Caco-2 (cell line): ENCODE measurements around the gene RNF214. TPM values are rescaled to one million over a fixed set of nuclear protein-coding genes. Genes with fewer than 3 reads are reported as not detected.

ENCODE experiments used
- BruUV-seq: library from RNA; stranded (reverse); fragments of 400-500 nt; replicated peaks from 2 replicates; lab custom pipeline; 2021; lab: Mats Ljungman, UMichigan
- CTCF ChIA-PET: fragments of 300-600 bp; sonication (Branson Sonifier 250); formaldehyde crosslinking; loops from one replicate; lab custom pipeline; 2022; ENCODE audit warnings: antibody characterized with exemption; lab: Charles Lee
- POLR2A ChIA-PET: fragments of 300-600 bp; sonication (Branson Sonifier 250); formaldehyde crosslinking; loops from one replicate; lab custom pipeline; 2022; ENCODE audit warnings: antibody characterized with exemption; lab: Charles Lee
- DNase-seq, 2 experiments: peaks; one replicate each; pipeline versions ENCODE4 v3.0.0 to v3.0.0-alpha.2; 2020 to 2022
- H3K27me3 ChIP-seq: replicated peaks from 2 replicates; pipeline ENCODE4 v1.6.0; 2011; ENCODE audit warnings: low read length; ENCODE audit not compliant: control insufficient read depth, insufficient read depth
- H3K36me3 ChIP-seq: 2 replicates; pipeline ENCODE4 v1.5.1; 2011; ENCODE audit warnings: low read length; ENCODE audit not compliant: control insufficient read depth, insufficient read depth
- H3K4me1 ChIP-seq: fragments of 250-450 bp; sonication (Bioruptor Pico); 2 replicates; pipeline ENCODE4 v1.5.1; 2020; ENCODE audit warnings: mild to moderate bottlenecking
- H3K4me3 ChIP-seq: 2 replicates; pipeline ENCODE4 v1.5.1; 2011; ENCODE audit warnings: low read depth, mild to moderate bottlenecking, control low read depth, low read length
- H3K9me3 ChIP-seq: fragments of 250-450 bp; sonication (Bioruptor Pico); 2 replicates; pipeline ENCODE4 v1.5.1; 2020; ENCODE audit warnings: mild to moderate bottlenecking, moderate library complexity
- H3K27ac Mint-ChIP-seq: one replicate; pipeline ENCODE4 v1.8.0; 2022; ENCODE audit warnings: mixed read lengths; ENCODE audit not compliant: unreplicated experiment
- H3K27me3 Mint-ChIP-seq: one replicate; pipeline ENCODE4 v1.8.0; 2022; ENCODE audit warnings: mixed read lengths; ENCODE audit not compliant: insufficient read depth, unreplicated experiment
- H3K36me3 Mint-ChIP-seq: one replicate; pipeline ENCODE4 v1.8.0; 2022; ENCODE audit warnings: mild to moderate bottlenecking, mixed read lengths; ENCODE audit not compliant: insufficient read depth, unreplicated experiment
- H3K4me1 Mint-ChIP-seq: one replicate; pipeline ENCODE4 v1.8.0; 2022; ENCODE audit warnings: low read depth, mixed read lengths; ENCODE audit not compliant: unreplicated experiment
- H3K4me3 Mint-ChIP-seq: one replicate; pipeline ENCODE4 v1.8.0; 2022; ENCODE audit warnings: mild to moderate bottlenecking, moderate library complexity, mixed read lengths; ENCODE audit not compliant: unreplicated experiment
- H3K9me3 Mint-ChIP-seq: one replicate; pipeline ENCODE4 v1.8.0; 2022; ENCODE audit warnings: mixed read lengths; ENCODE audit not compliant: unreplicated experiment
- intact Hi-C: fragments of 100-400 bp; cut with micrococcal nuclease; formaldehyde crosslinking; loops from one replicate; pipeline ENCODE4 v1.10.0; 2022; ENCODE audit not compliant: unreplicated experiment
- total RNA-seq: library from RNA; stranded (reverse); gene quantifications from 2 replicates; pipeline ENCODE4 v1.2.3, GENCODE V29; 2022
- TF ChIP-seq, protein P1 (sequence below), 2 experiments: fragments of 200-600 bp in 1 of 2; IDR thresholded peaks; 1 replicate in 1 of 2; 2 replicates in 1 of 2; pipeline versions ENCODE4 v1.5.1 to v1.8.0; 2011 to 2022; ENCODE audit warnings: antibody characterized with exemption in 1 of 2, control low read depth in 1 of 2, inconsistent platforms in 1 of 2, low read depth in 1 of 2, low read length in 1 of 2, mild to moderate bottlenecking in 1 of 2, moderate library complexity in 1 of 2; ENCODE audit not compliant: insufficient read depth in 1 of 2, severe bottlenecking in 1 of 2, unreplicated experiment in 1 of 2

RNF214 gene
- total RNA-seq, 1 experiment from 2014 or later: 55.8 TPM

DNA sequence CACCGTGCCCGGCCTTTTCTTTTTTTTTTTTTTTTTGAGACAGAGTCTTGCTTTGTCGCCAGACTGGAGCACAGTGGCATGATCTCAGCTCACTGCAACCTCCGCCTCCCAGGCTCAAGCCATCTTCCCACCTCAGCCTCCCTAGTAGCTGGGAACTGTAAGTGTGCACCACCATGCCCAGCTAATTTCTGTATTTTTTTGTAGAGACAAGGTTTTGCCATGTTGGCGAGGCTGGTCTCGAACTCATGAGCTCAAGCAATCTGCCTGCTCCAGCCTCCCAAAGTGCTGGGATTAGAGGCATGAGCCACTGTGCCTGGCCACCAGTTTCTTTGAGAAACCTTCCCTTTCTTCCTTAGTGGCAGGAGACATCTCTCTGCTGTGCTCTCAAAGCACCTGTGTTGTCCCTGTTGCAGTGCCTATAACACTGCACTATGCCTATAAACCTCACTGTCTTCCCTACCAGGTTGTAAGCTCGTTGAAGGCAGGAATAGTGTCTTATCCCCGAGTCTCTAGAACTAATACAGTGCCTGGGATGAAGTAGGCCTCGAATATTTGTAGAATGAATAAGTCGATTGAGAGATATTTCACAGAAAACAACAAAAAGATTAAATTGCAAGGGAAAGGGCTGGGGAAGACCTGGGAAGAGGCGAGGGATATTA is 19.6 kb upstream of the RNF214 start:
- BruUV-seq: no TSS peak

DNA sequence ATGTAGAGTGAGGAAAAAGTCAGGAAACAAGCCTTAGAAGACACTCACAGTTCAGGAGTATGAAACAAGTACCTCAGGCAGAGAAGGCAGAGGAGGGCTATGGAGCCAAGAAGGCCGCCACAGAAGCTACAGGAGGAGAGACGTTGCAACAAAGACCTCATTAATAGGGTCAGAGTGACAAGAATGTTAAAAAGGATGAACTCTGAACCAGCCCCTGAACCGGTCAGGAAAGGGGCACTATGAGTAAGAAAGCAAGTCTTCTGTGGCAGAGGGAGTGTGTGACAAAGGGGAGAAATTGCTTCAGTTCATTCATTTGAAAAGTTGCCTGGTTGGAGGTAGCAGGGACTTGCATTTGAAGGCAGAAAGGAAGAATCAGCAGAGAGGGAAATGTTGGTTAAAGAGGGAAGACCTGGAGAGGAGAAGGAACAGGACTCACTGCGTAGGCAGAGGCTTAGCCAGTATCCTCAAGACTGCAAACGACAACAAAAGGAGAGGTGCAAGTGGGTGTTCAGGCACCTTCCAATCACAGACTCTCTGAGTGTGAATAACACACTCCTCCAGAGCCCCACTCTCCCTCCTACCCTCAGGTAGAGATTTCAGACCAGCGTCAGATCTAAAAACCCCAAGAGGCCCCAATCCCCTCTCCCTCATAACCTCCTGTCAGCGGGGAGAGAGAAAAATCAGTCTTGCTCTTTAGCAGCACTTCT is 17.9 kb upstream of the RNF214 start:
- POLR2A ChIA-PET: no interaction called here
- no TSS peak for BruUV-seq
- intact Hi-C loops: no loop called here
- CTCF ChIA-PET: no interaction called here
- Mint-ChIP-seq H3K4me3 (no peak overlapping the region), H3K4me1 (peaks cover 1% of the 10 kb centered on the region), H3K9me3 (no peaks in the 10 kb centered on the region), H3K27ac (no peak overlapping the region), H3K27me3 (no peaks in the 10 kb centered on the region), H3K36me3 (peaks cover 82% of the 10 kb centered on the region)
- H3K4me3 ChIP-seq: no peak overlapping the region
- peaks cover 17% of the 10 kb centered on the region for H3K4me1 ChIP-seq
- peaks cover 14% of the 10 kb centered on the region for H3K36me3 ChIP-seq
- TF ChIP-seq, protein P1, sequence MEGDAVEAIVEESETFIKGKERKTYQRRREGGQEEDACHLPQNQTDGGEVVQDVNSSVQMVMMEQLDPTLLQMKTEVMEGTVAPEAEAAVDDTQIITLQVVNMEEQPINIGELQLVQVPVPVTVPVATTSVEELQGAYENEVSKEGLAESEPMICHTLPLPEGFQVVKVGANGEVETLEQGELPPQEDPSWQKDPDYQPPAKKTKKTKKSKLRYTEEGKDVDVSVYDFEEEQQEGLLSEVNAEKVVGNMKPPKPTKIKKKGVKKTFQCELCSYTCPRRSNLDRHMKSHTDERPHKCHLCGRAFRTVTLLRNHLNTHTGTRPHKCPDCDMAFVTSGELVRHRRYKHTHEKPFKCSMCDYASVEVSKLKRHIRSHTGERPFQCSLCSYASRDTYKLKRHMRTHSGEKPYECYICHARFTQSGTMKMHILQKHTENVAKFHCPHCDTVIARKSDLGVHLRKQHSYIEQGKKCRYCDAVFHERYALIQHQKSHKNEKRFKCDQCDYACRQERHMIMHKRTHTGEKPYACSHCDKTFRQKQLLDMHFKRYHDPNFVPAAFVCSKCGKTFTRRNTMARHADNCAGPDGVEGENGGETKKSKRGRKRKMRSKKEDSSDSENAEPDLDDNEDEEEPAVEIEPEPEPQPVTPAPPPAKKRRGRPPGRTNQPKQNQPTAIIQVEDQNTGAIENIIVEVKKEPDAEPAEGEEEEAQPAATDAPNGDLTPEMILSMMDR (IDR thresholded peaks at IDR 0.05; ENCODE audit: insufficient read depth in 1 of 2, low read depth in 1 of 2, low read length in 1 of 2, severe bottlenecking in 1 of 2, unreplicated experiment in 1 of 2): no peak
- no peak for DNase-seq
- no peaks in the 10 kb centered on the region for H3K9me3 ChIP-seq
- H3K27me3 ChIP-seq: no peaks in the 10 kb centered on the region

More for the DNA sequence above, 19.6 kb upstream of the RNF214 start:
- Mint-ChIP-seq H3K27ac (peak overlapping the region; percentile 4), H3K27me3 (no peaks in the 10 kb centered on the region), H3K4me3 (no peak overlapping the region), H3K9me3 (no peaks in the 10 kb centered on the region), H3K36me3 (peaks cover 77% of the 10 kb centered on the region), H3K4me1 (peaks cover 5% of the 10 kb centered on the region)
- no peak for DNase-seq
- intact Hi-C loops: no loop called here
- CTCF ChIA-PET: interaction anchor here (0.7 kb wide), 1 partner anchor 11 kb away, joined by 5 read pairs; no protein-coding TSS in a partner anchor
- H3K4me1 ChIP-seq: peaks cover 8% of the 10 kb centered on the region; the same call in 1 of the 2 replicates
- H3K4me3 ChIP-seq: no peak overlapping the region
- TF ChIP-seq, protein P1 (IDR thresholded peaks at IDR 0.05; ENCODE audit: insufficient read depth in 1 of 2, low read depth in 1 of 2, low read length in 1 of 2, severe bottlenecking in 1 of 2, unreplicated experiment in 1 of 2): no peak
- no peaks in the 10 kb centered on the region for H3K9me3 ChIP-seq
- POLR2A ChIA-PET: interaction anchor here (0.9 kb wide), 1 partner anchor 10 kb away, joined by 6 read pairs; no protein-coding TSS in a partner anchor
- H3K36me3 ChIP-seq: peaks cover 8% of the 10 kb centered on the region
- H3K27me3 ChIP-seq: no peaks in the 10 kb centered on the region

DNA sequence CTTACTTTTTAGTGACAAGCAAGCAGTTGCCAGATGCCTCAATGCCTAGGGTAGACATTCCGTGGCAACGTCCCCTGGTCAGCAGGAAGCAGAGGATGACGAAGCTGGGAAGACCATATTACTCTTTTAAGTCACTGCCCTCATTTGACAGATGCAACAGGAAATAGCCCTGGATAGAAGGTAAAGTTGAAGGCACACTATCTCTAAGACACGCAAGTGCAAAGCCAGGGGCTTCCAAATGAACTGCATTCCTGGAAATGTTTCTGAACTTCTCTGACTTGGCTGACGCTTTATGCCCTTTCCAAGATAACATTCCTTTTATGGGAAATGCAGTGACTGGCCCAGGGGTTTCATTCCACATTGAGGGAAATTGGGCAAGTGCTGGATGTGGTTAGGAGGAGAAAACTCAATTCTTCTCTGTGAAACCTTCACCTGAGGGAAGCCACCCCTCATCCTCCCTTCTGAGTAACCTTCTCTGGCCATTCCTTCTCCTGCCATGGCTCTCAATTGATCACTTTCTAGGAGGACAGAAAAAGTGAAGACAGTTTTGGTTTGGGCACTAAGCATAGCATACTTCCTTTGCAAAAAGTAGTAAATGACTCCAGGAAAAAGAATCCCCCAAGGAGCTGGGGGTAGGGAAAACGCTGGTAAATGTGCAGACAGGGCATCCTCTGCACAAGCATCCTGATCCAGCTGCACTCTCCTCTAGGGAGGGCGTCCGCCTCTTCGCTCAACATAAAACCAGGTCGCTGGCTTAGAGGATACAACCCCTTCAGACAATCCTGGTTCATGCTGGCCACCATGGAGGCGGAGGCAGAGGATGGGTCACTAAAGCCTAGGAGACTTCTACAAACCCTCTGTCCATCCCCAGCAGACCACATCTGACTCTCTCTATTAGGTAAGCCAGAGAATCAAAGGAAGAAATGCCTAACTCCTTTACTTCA is 15.1 kb upstream of the RNF214 start:
- CTCF ChIA-PET: interaction anchor here (0.6 kb wide), 1 partner anchor 92 kb away, joined by 3 read pairs; no protein-coding TSS in a partner anchor
- Histone ChIP-seq H3K27me3 (no peaks in the 10 kb centered on the region), H3K9me3 (no peaks in the 10 kb centered on the region), H3K4me3 (no peak overlapping the region), H3K4me1 (peaks cover 30% of the 10 kb centered on the region), H3K36me3 (peaks cover 14% of the 10 kb centered on the region)
- TF ChIP-seq, protein P1 (IDR thresholded peaks at IDR 0.05; ENCODE audit: insufficient read depth in 1 of 2, low read depth in 1 of 2, low read length in 1 of 2, severe bottlenecking in 1 of 2, unreplicated experiment in 1 of 2): no peak
- intact Hi-C loops: no loop called here
- no peaks in the 10 kb centered on the region for H3K9me3 Mint-ChIP-seq
- no peak overlapping the region for H3K4me3 Mint-ChIP-seq
- no peaks in the 10 kb centered on the region for H3K27me3 Mint-ChIP-seq
- H3K4me1 Mint-ChIP-seq: peaks cover 22% of the 10 kb centered on the region
- POLR2A ChIA-PET: no interaction called here
- TSS peak; percentile 4 for BruUV-seq
- peaks cover 77% of the 10 kb centered on the region for H3K36me3 Mint-ChIP-seq
- no peak overlapping the region for H3K27ac Mint-ChIP-seq
- DNase-seq: no peak
